ENCODE data around the gene PITPNM1.
A peak's percentile ranks its signal among the peaks of the same experiment; 100 is the strongest.
"Not testable (repeated sequence)": the region's sequence is repeated elsewhere in the genome, so short reads cannot be mapped to it uniquely, and the experiment has no call there.

PITPNM1 gene

GRCh38 chr11:67486481-67487195, 18.5 kb downstream of the PITPNM1 start:
- no peaks in the 10 kb centered on the region for H3K27me3 Mint-ChIP-seq
- ATAC-seq (replicated peaks; ENCODE audit: extremely low read depth, poor library complexity, severe bottlenecking): no peak
- H3K4me1 Mint-ChIP-seq: peaks cover 70% of the 10 kb centered on the region
- H3K27ac Mint-ChIP-seq (ENCODE audit: low read depth): peak overlapping the region; percentile 95
- no peak for DNase-seq (ENCODE audit: low spot score in 2 of 2)
- H3K4me3 Mint-ChIP-seq: peak overlapping the region; percentile 92
- no peaks in the 10 kb centered on the region for H3K9me3 Mint-ChIP-seq
- H3K36me3 Mint-ChIP-seq (ENCODE audit: insufficient read depth): peaks cover 51% of the 10 kb centered on the region

- H3K9me3 Mint-ChIP-seq; ATAC-seq (replicated peaks; ENCODE audit: extremely low read depth, poor library complexity, severe bottlenecking); DNase-seq (ENCODE audit: low spot score in 2 of 2); H3K27me3 Mint-ChIP-seq: not testable (repeated sequence)
- peak overlapping the region; percentile 92 for H3K4me3 Mint-ChIP-seq
- H3K4me1 Mint-ChIP-seq: peaks cover 70% of the 10 kb centered on the region
- peaks cover 50% of the 10 kb centered on the region for H3K36me3 Mint-ChIP-seq (ENCODE audit: insufficient read depth)
- H3K27ac Mint-ChIP-seq (ENCODE audit: low read depth): peak overlapping the region; percentile 95
Measured at GRCh38 chr11:67485873-67486361, 19.2 kb downstream of the PITPNM1 start.

- H3K4me3 Mint-ChIP-seq: peak overlapping the region; percentile 92
- peak; percentile 7 for ATAC-seq (replicated peaks; ENCODE audit: extremely low read depth, poor library complexity, severe bottlenecking)
- no peak for DNase-seq (ENCODE audit: low spot score in 2 of 2)
- no peaks in the 10 kb centered on the region for H3K27me3 Mint-ChIP-seq
- peaks cover 70% of the 10 kb centered on the region for H3K4me1 Mint-ChIP-seq
- H3K36me3 Mint-ChIP-seq (ENCODE audit: insufficient read depth): peaks cover 46% of the 10 kb centered on the region
- no peaks in the 10 kb centered on the region for H3K9me3 Mint-ChIP-seq
- H3K27ac Mint-ChIP-seq (ENCODE audit: low read depth): peak overlapping the region; percentile 95
Measured at GRCh38 chr11:67484847-67485311, 20.3 kb downstream of the PITPNM1 start.

- H3K4me1 Mint-ChIP-seq: peaks cover 64% of the 10 kb centered on the region
- DNase-seq (ENCODE audit: low spot score in 2 of 2): peak in 1 of 2 donors; percentile 53
- peak; percentile 63 for ATAC-seq (replicated peaks; ENCODE audit: extremely low read depth, poor library complexity, severe bottlenecking)
- no peaks in the 10 kb centered on the region for H3K27me3 Mint-ChIP-seq
- no peaks in the 10 kb centered on the region for H3K9me3 Mint-ChIP-seq
- peaks cover 43% of the 10 kb centered on the region for H3K36me3 Mint-ChIP-seq (ENCODE audit: insufficient read depth)
- peak overlapping the region; percentile 92 for H3K4me3 Mint-ChIP-seq
- peak overlapping the region; percentile 95 for H3K27ac Mint-ChIP-seq (ENCODE audit: low read depth)
Measured at GRCh38 chr11:67483831-67484665, 21.1 kb downstream of the PITPNM1 start.

GRCh38 chr11:67482827-67483798, 22.1 kb downstream of the PITPNM1 start, which contains the start of gene AIP:
TSS of gene AIP (plus strand) at chr11:67483026. CDS start at chr11:67483159, 133 bp downstream.
- DNase-seq (ENCODE audit: low spot score in 2 of 2) (peak; percentile 94 to 97), ATAC-seq (replicated peaks; ENCODE audit: extremely low read depth, poor library complexity, severe bottlenecking) (peak; percentile 76)
- peak within 1 kb of the TSS; percentile 92 for H3K4me3 Mint-ChIP-seq

GRCh38 chr11:67482275-67482826, 22.8 kb downstream of the PITPNM1 start:
- Mint-ChIP-seq H3K27me3 (no peaks in the 10 kb centered on the region), H3K9me3 (no peaks in the 10 kb centered on the region), H3K27ac (ENCODE audit: low read depth) (peak overlapping the region; percentile 95), H3K4me1 (peaks cover 50% of the 10 kb centered on the region), H3K36me3 (ENCODE audit: insufficient read depth) (peaks cover 32% of the 10 kb centered on the region), H3K4me3 (peak overlapping the region; percentile 92)
- ATAC-seq (replicated peaks; ENCODE audit: extremely low read depth, poor library complexity, severe bottlenecking) (peak; percentile 8), DNase-seq (ENCODE audit: low spot score in 2 of 2) (no peak)

More at GRCh38 chr11:67482827-67483798, 22.1 kb downstream of the PITPNM1 start, which contains the start of gene AIP:
- Mint-ChIP-seq H3K9me3 (no peaks in the 10 kb centered on the region), H3K27ac (ENCODE audit: low read depth) (peak within 1 kb of the TSS; percentile 95), H3K36me3 (ENCODE audit: insufficient read depth) (peaks cover 38% of the 10 kb centered on the region), H3K4me1 (peaks cover 58% of the 10 kb centered on the region), H3K27me3 (no peaks in the 10 kb centered on the region)

- not testable (repeated sequence) for DNase-seq (ENCODE audit: low spot score in 2 of 2); H3K9me3 Mint-ChIP-seq; H3K27ac Mint-ChIP-seq (ENCODE audit: low read depth); H3K36me3 Mint-ChIP-seq (ENCODE audit: insufficient read depth); H3K4me3 Mint-ChIP-seq; H3K27me3 Mint-ChIP-seq; H3K4me1 Mint-ChIP-seq; ATAC-seq (replicated peaks; ENCODE audit: extremely low read depth, poor library complexity, severe bottlenecking)
Measured at GRCh38 chr11:67477344-67478050, 27.7 kb downstream of the PITPNM1 start.

GRCh38 chr11:67476692-67477091, 28.5 kb downstream of the PITPNM1 start:
- H3K4me1 Mint-ChIP-seq; H3K4me3 Mint-ChIP-seq; H3K36me3 Mint-ChIP-seq (ENCODE audit: insufficient read depth); DNase-seq (ENCODE audit: low spot score in 2 of 2); H3K9me3 Mint-ChIP-seq; H3K27me3 Mint-ChIP-seq; H3K27ac Mint-ChIP-seq (ENCODE audit: low read depth); ATAC-seq (replicated peaks; ENCODE audit: extremely low read depth, poor library complexity, severe bottlenecking): not testable (repeated sequence)

GRCh38 chr11:67472882-67473281, 32.3 kb downstream of the PITPNM1 start:
- no peak for ATAC-seq (replicated peaks; ENCODE audit: extremely low read depth, poor library complexity, severe bottlenecking)
- no peak overlapping the region for H3K4me3 Mint-ChIP-seq
- peaks cover 8% of the 10 kb centered on the region for H3K4me1 Mint-ChIP-seq
- H3K27me3 Mint-ChIP-seq: no peaks in the 10 kb centered on the region
- no peak overlapping the region for H3K27ac Mint-ChIP-seq (ENCODE audit: low read depth)
- peaks cover 6% of the 10 kb centered on the region for H3K36me3 Mint-ChIP-seq (ENCODE audit: insufficient read depth)
- no peak for DNase-seq (ENCODE audit: low spot score in 2 of 2)
- no peaks in the 10 kb centered on the region for H3K9me3 Mint-ChIP-seq

- Mint-ChIP-seq H3K36me3 (ENCODE audit: insufficient read depth) (peaks cover 8% of the 10 kb centered on the region), H3K4me1 (peaks cover 22% of the 10 kb centered on the region)
Measured at GRCh38 chr11:67470337-67471002, 34.7 kb downstream of the PITPNM1 start.

GRCh38 chr11:67469508-67469811, 35.7 kb downstream of the PITPNM1 start:
- Mint-ChIP-seq H3K27ac (ENCODE audit: low read depth) (peak overlapping the region; percentile 32), H3K9me3 (no peaks in the 10 kb centered on the region), H3K36me3 (ENCODE audit: insufficient read depth) (peaks cover 8% of the 10 kb centered on the region), H3K27me3 (no peaks in the 10 kb centered on the region), H3K4me3 (peak overlapping the region; percentile 86), H3K4me1 (peaks cover 31% of the 10 kb centered on the region)
- DNase-seq (ENCODE audit: low spot score in 2 of 2) (no peak), ATAC-seq (replicated peaks; ENCODE audit: extremely low read depth, poor library complexity, severe bottlenecking) (no peak)

More at GRCh38 chr11:67470337-67471002, 34.7 kb downstream of the PITPNM1 start:
- Mint-ChIP-seq H3K9me3 (no peaks in the 10 kb centered on the region), H3K27ac (ENCODE audit: low read depth) (no peak overlapping the region), H3K4me3 (peak overlapping the region; percentile 86), H3K27me3 (no peaks in the 10 kb centered on the region)
- DNase-seq (ENCODE audit: low spot score in 2 of 2): no peak
- no peak for ATAC-seq (replicated peaks; ENCODE audit: extremely low read depth, poor library complexity, severe bottlenecking)
